Astrocyte (in vitro differentiated cells and primary cell): ENCODE measurements around the gene MOB1B.
"Not testable (repeated sequence)": the region's sequence is repeated elsewhere in the genome, so short reads cannot be mapped to it uniquely, and the experiment has no call there.

ENCODE experiments used
- CTCF ChIP-seq: IDR thresholded peaks from 2 replicates; pipeline ENCODE4 v1.5.1; 2011; ENCODE audit warnings: low read depth, mild to moderate bottlenecking, inconsistent platforms, low read length, moderate library complexity; ENCODE audit not compliant: insufficient read depth
- EZH2 ChIP-seq: IDR thresholded peaks from 2 replicates; pipeline ENCODE4 v1.6.1; 2012; ENCODE audit warnings: mild to moderate bottlenecking, low read length, inconsistent platforms; ENCODE audit not compliant: insufficient read depth

GRCh38 chr4:71001363-71001762 is 99.2 kb downstream of the MOB1B start:
- not testable (repeated sequence) for TF ChIP-seq CTCF, EZH2
